ENCODE data around the gene PTPRT. TPM values are rescaled to one million over a fixed set of nuclear protein-coding genes. Genes with fewer than 3 reads are reported as not detected.

PTPRT gene
- total RNA-seq, 3 donors from 2014 or later: 0.32 to 6.3 (median 4.9) TPM

GRCh38 chr20:42155586-42155985 is 1034.1 kb downstream of the PTPRT start:
- H3K4me1 ChIP-seq: no peaks in the 10 kb centered on the region
- intact Hi-C loops (cut with DNase I; ENCODE audit: low total_unique reads): no loop called here
- DNase-seq (ENCODE audit: low spot score in 2 of 2): no peak
- H3K9me3 ChIP-seq: no peaks in the 10 kb centered on the region
- TF ChIP-seq POLR2A (IDR thresholded peaks at IDR 0.05): no peak
- TF ChIP-seq CTCF (IDR thresholded peaks at IDR 0.05): no peak
- TF ChIP-seq POLR2AphosphoS5 (IDR thresholded peaks at IDR 0.05): no peak
- H3K36me3 ChIP-seq: no peaks in the 10 kb centered on the region
- H3K4me3 ChIP-seq: no peak overlapping the region
- no peak overlapping the region for H3K27ac ChIP-seq
- no peaks in the 10 kb centered on the region for H3K27me3 ChIP-seq

- Histone ChIP-seq H3K4me1 (no peaks in the 10 kb centered on the region), H3K27me3 (no peaks in the 10 kb centered on the region), H3K4me3 (no peak overlapping the region), H3K27ac (no peak overlapping the region), H3K9me3 (no peaks in the 10 kb centered on the region), H3K36me3 (no peaks in the 10 kb centered on the region)
- TF ChIP-seq POLR2AphosphoS5 (IDR thresholded peaks at IDR 0.05): no peak
- TF ChIP-seq POLR2A (IDR thresholded peaks at IDR 0.05): no peak
- TF ChIP-seq CTCF (IDR thresholded peaks at IDR 0.05): no peak
- DNase-seq (ENCODE audit: low spot score in 2 of 2): no peak
- intact Hi-C loops (cut with DNase I; ENCODE audit: low total_unique reads): no loop called here
Observed at GRCh38 chr20:42152575-42152974, 1037.1 kb downstream of the PTPRT start.

- Histone ChIP-seq H3K36me3 (no peaks in the 10 kb centered on the region), H3K27ac (no peak overlapping the region), H3K9me3 (no peaks in the 10 kb centered on the region), H3K4me1 (no peaks in the 10 kb centered on the region), H3K27me3 (no peaks in the 10 kb centered on the region), H3K4me3 (no peak overlapping the region)
- no peak for DNase-seq (ENCODE audit: low spot score in 2 of 2)
- no peak for TF ChIP-seq POLR2A (IDR thresholded peaks at IDR 0.05)
- no peak for TF ChIP-seq CTCF (IDR thresholded peaks at IDR 0.05)
- no peak for TF ChIP-seq POLR2AphosphoS5 (IDR thresholded peaks at IDR 0.05)
- intact Hi-C loops (cut with DNase I; ENCODE audit: low total_unique reads): no loop called here
Observed at GRCh38 chr20:42150230-42150629, 1039.5 kb downstream of the PTPRT start.

GRCh38 chr20:42138729-42139128 is 1051.0 kb downstream of the PTPRT start:
- Histone ChIP-seq H3K27ac (no peak overlapping the region), H3K36me3 (no peaks in the 10 kb centered on the region)
- intact Hi-C loops (cut with DNase I; ENCODE audit: low total_unique reads): no loop called here

More at GRCh38 chr20:42138729-42139128, 1051.0 kb downstream of the PTPRT start:
- no peak for TF ChIP-seq CTCF (IDR thresholded peaks at IDR 0.05)
- no peak for TF ChIP-seq POLR2AphosphoS5 (IDR thresholded peaks at IDR 0.05)
- no peak for TF ChIP-seq POLR2A (IDR thresholded peaks at IDR 0.05)
- no peaks in the 10 kb centered on the region for H3K9me3 ChIP-seq
- no peaks in the 10 kb centered on the region for H3K27me3 ChIP-seq
- H3K4me3 ChIP-seq: no peak overlapping the region
- DNase-seq (ENCODE audit: low spot score in 2 of 2): no peak
- no peaks in the 10 kb centered on the region for H3K4me1 ChIP-seq

All from breast epithelium (tissue), 4 donors.